ENCODE results near the gene HOXC6.
A peak's percentile ranks its signal among the peaks of the same experiment; 100 is the strongest.

Gene HOXC6

GRCh38 chr12:54033980-54034784 lies 5.9 kb downstream of the HOXC6 start:
- no peak for DNase-seq (ENCODE audit: low read depth, low spot score)
- ChIA-PET CTCF (interaction anchor here (0.5 to 23.4 kb wide), 10 partner anchors 10 to 180 kb away, joined by 3 to 908 read pairs (median 22); partner anchors contain the start of genes HOXC10, HOXC8, HOXC9 and SMUG1), POLR2A (interaction anchor here (5.0 kb wide), 1 partner anchor 17 kb away, joined by 34 read pairs; no protein-coding TSS in a partner anchor)
- TF ChIP-seq, protein P1, sequence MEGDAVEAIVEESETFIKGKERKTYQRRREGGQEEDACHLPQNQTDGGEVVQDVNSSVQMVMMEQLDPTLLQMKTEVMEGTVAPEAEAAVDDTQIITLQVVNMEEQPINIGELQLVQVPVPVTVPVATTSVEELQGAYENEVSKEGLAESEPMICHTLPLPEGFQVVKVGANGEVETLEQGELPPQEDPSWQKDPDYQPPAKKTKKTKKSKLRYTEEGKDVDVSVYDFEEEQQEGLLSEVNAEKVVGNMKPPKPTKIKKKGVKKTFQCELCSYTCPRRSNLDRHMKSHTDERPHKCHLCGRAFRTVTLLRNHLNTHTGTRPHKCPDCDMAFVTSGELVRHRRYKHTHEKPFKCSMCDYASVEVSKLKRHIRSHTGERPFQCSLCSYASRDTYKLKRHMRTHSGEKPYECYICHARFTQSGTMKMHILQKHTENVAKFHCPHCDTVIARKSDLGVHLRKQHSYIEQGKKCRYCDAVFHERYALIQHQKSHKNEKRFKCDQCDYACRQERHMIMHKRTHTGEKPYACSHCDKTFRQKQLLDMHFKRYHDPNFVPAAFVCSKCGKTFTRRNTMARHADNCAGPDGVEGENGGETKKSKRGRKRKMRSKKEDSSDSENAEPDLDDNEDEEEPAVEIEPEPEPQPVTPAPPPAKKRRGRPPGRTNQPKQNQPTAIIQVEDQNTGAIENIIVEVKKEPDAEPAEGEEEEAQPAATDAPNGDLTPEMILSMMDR (IDR thresholded peaks at IDR 0.05; ENCODE audit: insufficient read depth, low read length, missing control alignments) = no peak
- H3K4me3 ChIP-seq (ENCODE audit: low read depth, low read length) = peak overlapping the region; percentile 49

- no peak for DNase-seq (ENCODE audit: low read depth, low spot score)
- ChIA-PET CTCF (interaction anchor here (1.0 to 23.4 kb wide), 6 partner anchors 9 to 179 kb away, joined by 4 to 908 read pairs (median 24); partner anchors contain the start of genes HOXC10, HOXC8, HOXC9 and SMUG1), POLR2A (interaction anchor here (0.6 to 1.5 kb wide), 3 partner anchors 18 to 172 kb away, joined by 3 to 4 read pairs (median 4); no protein-coding TSS in a partner anchor)
- peak overlapping the region; percentile 49 for H3K4me3 ChIP-seq (ENCODE audit: low read depth, low read length)
- TF ChIP-seq, protein P1 (IDR thresholded peaks at IDR 0.05; ENCODE audit: insufficient read depth, low read length, missing control alignments) = no peak
Observed at GRCh38 chr12:54034785-54035310, 6.6 kb downstream of the HOXC6 start.

GRCh38 chr12:54035568-54036264 lies 7.5 kb downstream of the HOXC6 start:
- ChIA-PET POLR2A (interaction anchor here (0.6 to 1.5 kb wide), 3 partner anchors 19 to 171 kb away, joined by 3 to 4 read pairs (median 4); no protein-coding TSS in a partner anchor), CTCF (interaction anchor here (1.6 to 23.4 kb wide), 5 partner anchors 8 to 178 kb away, joined by 5 to 908 read pairs (median 13); partner anchors contain the start of genes HOXC6, HOXC8, HOXC9 and SMUG1)
- H3K4me3 ChIP-seq (ENCODE audit: low read depth, low read length) = no peak overlapping the region
- TF ChIP-seq, protein P1 (IDR thresholded peaks at IDR 0.05; ENCODE audit: insufficient read depth, low read length, missing control alignments) = no peak
- no peak for DNase-seq (ENCODE audit: low read depth, low spot score)

DNA sequence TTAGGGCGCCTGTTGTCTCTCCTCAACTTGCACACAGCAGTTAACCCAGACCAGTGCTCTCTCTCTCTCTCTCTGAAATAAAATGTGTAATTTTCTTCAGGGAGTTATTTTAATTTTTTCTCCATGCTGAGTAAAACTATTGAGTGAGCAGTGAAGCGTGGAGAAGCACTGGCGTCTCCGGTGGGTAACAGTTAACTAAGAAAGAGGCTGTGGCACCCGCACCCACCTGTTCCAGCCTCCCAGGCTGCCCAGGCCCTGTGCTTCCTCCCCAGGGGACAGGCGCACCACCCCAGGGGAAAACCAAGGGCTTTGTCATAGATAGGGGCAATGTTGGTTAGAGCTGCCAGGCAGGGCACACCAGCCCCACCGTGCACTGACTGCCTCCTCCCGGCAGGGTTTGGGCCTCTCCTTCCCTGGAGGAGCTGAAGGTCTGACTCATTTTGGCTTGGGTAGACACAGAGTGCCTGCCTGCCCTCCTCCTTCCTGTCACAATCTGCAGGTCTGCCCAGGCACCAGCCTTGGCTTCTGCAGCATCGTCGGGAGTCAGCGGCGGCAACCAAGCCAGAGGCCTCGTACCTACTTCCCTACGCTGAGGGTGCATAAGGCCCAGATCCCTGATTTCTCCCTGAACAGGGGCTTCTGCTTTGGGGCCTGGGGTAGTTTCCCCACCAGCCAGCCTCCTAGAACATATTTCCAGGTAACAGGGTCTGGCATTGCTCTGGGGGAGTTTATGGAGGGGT lies 8.6 kb downstream of the HOXC6 start:
- ChIA-PET CTCF (interaction anchor here (1.0 to 23.4 kb wide), 7 partner anchors 7 to 177 kb away, joined by 4 to 908 read pairs (median 11); partner anchors contain the start of genes HOXC10, HOXC6, HOXC8 and HOXC9), POLR2A (interaction anchor here (0.6 kb wide), 1 partner anchor 28 kb away, joined by 5 read pairs; the partner anchor contains the start of gene HOXC8)
- TF ChIP-seq, protein P1 (IDR thresholded peaks at IDR 0.05; ENCODE audit: insufficient read depth, low read length, missing control alignments) = peak; percentile 59
- DNase-seq (ENCODE audit: low read depth, low spot score) = no peak
- no peak overlapping the region for H3K4me3 ChIP-seq (ENCODE audit: low read depth, low read length)

- ChIA-PET POLR2A (interaction anchor here (0.6 to 0.7 kb wide), 3 partner anchors 29 to 158 kb away, joined by 3 to 5 read pairs (median 3); partner anchors contain the start of gene HOXC8), CTCF (interaction anchor here (1.0 to 23.4 kb wide), 7 partner anchors 10 to 160 kb away, joined by 3 to 908 read pairs (median 5); partner anchors contain the start of genes HOXC10, HOXC4, HOXC6 and HOXC8)
- no peak overlapping the region for H3K4me3 ChIP-seq (ENCODE audit: low read depth, low read length)
- TF ChIP-seq, protein P1 (IDR thresholded peaks at IDR 0.05; ENCODE audit: insufficient read depth, low read length, missing control alignments) = no peak
- no peak for DNase-seq (ENCODE audit: low read depth, low spot score)
Observed at GRCh38 chr12:54037360-54038283, 9.4 kb downstream of the HOXC6 start.
